Mucosa of descending colon (tissue), 3 donors: ENCODE results near the gene CCDC116. TPM values are rescaled to one million over a fixed set of nuclear protein-coding genes. Genes with fewer than 3 reads are reported as not detected.
A peak's percentile ranks its signal among the peaks of the same experiment; 100 is the strongest.
"Not testable (repeated sequence)": the region's sequence is repeated elsewhere in the genome, so short reads cannot be mapped to it uniquely, and the experiment has no call there.

Experiments
- ATAC-seq: fragments of 200-7000 bp; cut with Tn5 transposase; one replicate; pipeline ENCODE4 v1.9.1; 2020; ENCODE audit warnings: mild to moderate bottlenecking, moderate library complexity
- DNase-seq, 3 donors: peaks; one replicate each; pipeline ENCODE4 v3.0.0-alpha.2; 2020
- H3K36me3 ChIP-seq: fragments of 200-600 bp; one replicate; pipeline ENCODE4 v1.8.0; 2021; ENCODE audit warnings: low read depth, mild to moderate bottlenecking
- H3K4me1 ChIP-seq: fragments of 200-600 bp; one replicate; pipeline ENCODE4 v1.8.0; 2021; ENCODE audit warnings: low read depth, mild to moderate bottlenecking
- H3K4me3 ChIP-seq: fragments of 200-600 bp; one replicate; pipeline ENCODE4 v1.8.0; 2021; ENCODE audit warnings: mild to moderate bottlenecking
- H3K9me3 ChIP-seq: fragments of 200-600 bp; one replicate; pipeline ENCODE4 v1.8.0; 2021; ENCODE audit warnings: mild to moderate bottlenecking
- intact Hi-C, 2 donors: fragments of 100-400 bp; cut with DNase I in 1 of 2; cut with micrococcal nuclease in 1 of 2; formaldehyde crosslinking; loops; one replicate each; pipeline versions ENCODE4 v1.11.0 to v1.11.1; 2022; cut with DNase I, micrococcal nuclease
- total RNA-seq, 3 donors: library from RNA; stranded (reverse); fragmentation: NEBNext Ultra II Directional in 2 of 3; extraction: Animal tissue kit (Norgen Biotek cat#: 25700) in 2 of 3; gene quantifications; one replicate each; pipeline versions ENCODE4 v1.2.1 to v1.2.4, GENCODE V29; 2021 to 2023
- TF ChIP-seq, protein P1 (sequence below): fragments of 200-600 bp; IDR thresholded peaks from one replicate; pipeline ENCODE4 v1.8.0; 2022; ENCODE audit warnings: antibody characterized with exemption, mild to moderate bottlenecking
- donor health status: DM: no; HTN: no; CAD: no; lungs with moderate emphysema.
- donor health status: DM: no; HTN: no; CAD: no.
- donor health status: DM: no; HTN: yes; CAD: no.

CCDC116 gene
- total RNA-seq, 3 donors from 2014 or later = 0.22 to 0.89 (median 0.26) TPM

DNA sequence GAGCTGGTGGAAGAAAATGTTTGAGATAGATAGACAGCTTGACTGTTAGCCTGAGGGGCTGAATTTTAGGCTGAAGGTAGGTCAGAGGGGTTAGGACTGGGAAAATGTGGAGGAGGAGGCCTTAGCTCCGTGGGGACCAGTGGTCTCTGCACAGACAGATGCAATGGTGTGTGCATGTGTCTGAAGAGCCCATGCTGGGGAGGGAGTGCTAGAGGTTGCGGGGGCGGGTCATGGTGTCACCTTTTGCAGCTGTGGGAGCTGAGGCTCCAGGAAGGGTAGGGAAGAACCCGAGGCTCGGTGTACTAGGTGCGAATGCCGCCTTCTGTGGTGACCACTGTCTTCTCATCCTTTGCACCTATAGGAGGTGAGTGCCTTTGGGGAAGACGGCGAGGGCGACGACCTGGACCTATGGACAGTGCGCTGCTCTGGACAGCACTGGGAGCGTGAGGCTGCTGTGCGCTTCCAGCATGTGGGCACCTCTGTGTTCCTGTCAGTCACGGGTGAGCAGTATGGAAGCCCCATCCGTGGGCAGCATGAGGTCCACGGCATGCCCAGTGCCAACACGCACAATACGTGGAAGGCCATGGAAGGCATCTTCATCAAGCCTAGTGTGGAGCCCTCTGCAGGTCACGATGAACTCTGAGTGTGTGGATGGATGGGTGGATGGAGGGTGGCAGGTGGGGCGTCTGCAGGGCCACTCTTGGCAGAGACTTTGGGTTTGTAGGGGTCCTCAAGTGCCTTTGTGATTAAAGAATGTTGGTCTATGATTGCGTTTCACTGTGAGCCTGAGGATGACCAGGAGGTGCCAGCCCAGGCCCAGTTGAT is 11.2 kb downstream of the CCDC116 start:
- Histone ChIP-seq H3K9me3 (no peaks in the 10 kb centered on the region), H3K36me3 (no peaks in the 10 kb centered on the region), H3K4me1 (peaks cover 16% of the 10 kb centered on the region), H3K4me3 (no peak overlapping the region)
- intact Hi-C loops = no loop called here
- TF ChIP-seq, protein P1, sequence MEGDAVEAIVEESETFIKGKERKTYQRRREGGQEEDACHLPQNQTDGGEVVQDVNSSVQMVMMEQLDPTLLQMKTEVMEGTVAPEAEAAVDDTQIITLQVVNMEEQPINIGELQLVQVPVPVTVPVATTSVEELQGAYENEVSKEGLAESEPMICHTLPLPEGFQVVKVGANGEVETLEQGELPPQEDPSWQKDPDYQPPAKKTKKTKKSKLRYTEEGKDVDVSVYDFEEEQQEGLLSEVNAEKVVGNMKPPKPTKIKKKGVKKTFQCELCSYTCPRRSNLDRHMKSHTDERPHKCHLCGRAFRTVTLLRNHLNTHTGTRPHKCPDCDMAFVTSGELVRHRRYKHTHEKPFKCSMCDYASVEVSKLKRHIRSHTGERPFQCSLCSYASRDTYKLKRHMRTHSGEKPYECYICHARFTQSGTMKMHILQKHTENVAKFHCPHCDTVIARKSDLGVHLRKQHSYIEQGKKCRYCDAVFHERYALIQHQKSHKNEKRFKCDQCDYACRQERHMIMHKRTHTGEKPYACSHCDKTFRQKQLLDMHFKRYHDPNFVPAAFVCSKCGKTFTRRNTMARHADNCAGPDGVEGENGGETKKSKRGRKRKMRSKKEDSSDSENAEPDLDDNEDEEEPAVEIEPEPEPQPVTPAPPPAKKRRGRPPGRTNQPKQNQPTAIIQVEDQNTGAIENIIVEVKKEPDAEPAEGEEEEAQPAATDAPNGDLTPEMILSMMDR = no peak
- ATAC-seq (no peak), DNase-seq (no peak)

DNA sequence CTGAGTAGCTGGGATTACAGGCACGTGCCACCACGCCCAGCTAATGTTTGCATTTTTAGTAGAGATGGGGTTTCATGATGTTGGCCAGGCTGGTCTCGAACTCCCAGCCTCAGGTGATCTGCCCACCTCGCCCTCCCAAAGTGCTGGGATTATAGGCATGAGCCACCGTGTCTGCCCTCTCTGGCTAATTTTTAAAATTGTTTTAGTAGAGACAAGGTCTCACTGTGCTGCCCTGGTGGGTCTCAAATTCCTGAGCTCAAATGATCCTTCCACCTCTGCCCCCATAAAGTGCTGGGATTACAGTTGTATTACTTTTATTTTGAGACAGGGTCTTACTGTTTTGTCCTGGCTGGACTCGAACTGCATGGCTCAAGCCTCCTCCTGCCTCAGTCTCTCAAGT is 13.0 kb downstream of the CCDC116 start:
- ATAC-seq, H3K36me3 ChIP-seq, intact Hi-C loops: not testable (repeated sequence)

DNA sequence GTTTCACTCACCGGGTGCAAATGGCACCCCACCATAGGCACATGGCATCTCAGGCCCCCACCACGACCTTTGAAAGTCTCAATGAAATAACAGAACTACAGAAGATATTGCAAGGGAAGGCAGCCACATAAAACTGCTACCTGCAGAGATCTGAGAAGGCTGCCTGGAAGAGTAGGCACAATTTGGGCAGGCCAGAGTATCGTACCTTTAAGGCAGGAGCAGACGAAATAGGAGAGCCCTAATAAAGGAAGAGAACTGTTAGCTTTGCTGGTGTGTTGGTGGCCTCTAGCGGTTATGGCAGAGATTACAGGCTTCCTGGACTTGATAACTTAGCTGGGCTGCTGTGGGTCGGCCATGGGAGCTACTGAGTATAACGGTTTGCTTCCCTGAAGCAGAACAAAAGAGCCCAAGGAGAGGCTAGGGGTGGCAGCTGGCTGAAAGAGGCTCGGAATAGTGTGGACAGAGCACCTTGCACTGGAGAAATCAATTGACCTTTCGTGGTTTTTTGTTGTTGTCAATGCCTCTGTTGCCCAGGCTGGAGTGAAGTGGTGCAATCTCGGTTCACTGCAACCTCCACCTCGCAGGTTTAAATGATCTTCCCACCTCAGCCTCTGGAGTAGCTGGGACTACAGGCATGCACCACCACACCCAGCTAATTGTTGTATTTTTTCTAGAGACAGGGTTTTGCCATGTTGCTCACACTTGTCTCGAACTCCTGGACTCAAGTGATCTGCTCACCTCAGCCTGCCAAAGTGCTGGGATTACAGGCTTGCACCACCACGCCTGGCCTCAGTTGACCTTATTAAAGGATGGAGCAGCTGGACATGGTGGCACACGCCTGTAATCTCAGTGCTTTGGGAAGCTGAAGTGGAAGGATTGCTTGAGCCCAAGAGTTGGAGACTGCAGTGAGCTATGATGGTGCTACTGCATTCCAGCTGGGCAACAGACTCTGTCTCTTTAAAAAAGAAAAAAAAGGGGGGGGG is 14.3 kb downstream of the CCDC116 start:
- H3K36me3 ChIP-seq = no peaks in the 10 kb centered on the region
- H3K9me3 ChIP-seq = no peaks in the 10 kb centered on the region
- H3K4me3 ChIP-seq = no peak overlapping the region
- peaks cover 17% of the 10 kb centered on the region for H3K4me1 ChIP-seq
- intact Hi-C loops = no loop called here
- TF ChIP-seq, protein P1 = peak; percentile 76
- ATAC-seq = peak; percentile 49
- DNase-seq = peak in 2 of 3 donors; percentile 69 to 90

More for the DNA sequence above, 13.0 kb downstream of the CCDC116 start:
- not testable (repeated sequence) for H3K9me3 ChIP-seq, H3K4me3 ChIP-seq, DNase-seq
- peaks cover 16% of the 10 kb centered on the region for H3K4me1 ChIP-seq

DNA sequence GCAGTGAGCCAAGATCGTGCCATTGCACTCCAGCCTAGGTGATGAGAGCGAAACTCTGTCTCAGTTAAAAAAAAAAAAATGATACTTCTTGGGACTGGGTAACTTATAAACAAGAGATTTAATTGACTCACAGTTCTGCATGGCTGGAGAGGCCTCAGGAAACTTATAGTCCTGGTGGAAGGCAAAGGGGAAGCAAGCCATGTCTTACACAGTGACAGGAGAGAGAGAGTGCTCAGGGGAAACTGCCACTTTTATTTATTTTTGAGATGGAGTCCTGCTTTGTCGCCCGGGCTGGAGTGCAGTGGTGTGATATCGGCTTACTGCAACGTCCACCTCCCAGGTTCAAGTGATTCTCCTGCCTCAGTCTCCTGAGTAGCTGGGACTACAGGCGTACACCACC is 17.7 kb downstream of the CCDC116 start:
- DNase-seq = no peak
- Histone ChIP-seq H3K36me3 (no peaks in the 10 kb centered on the region), H3K4me1 (peaks cover 16% of the 10 kb centered on the region), H3K4me3 (no peak overlapping the region), H3K9me3 (no peaks in the 10 kb centered on the region)
- intact Hi-C loops = no loop called here
- ATAC-seq = no peak
- TF ChIP-seq, protein P1 = no peak

DNA sequence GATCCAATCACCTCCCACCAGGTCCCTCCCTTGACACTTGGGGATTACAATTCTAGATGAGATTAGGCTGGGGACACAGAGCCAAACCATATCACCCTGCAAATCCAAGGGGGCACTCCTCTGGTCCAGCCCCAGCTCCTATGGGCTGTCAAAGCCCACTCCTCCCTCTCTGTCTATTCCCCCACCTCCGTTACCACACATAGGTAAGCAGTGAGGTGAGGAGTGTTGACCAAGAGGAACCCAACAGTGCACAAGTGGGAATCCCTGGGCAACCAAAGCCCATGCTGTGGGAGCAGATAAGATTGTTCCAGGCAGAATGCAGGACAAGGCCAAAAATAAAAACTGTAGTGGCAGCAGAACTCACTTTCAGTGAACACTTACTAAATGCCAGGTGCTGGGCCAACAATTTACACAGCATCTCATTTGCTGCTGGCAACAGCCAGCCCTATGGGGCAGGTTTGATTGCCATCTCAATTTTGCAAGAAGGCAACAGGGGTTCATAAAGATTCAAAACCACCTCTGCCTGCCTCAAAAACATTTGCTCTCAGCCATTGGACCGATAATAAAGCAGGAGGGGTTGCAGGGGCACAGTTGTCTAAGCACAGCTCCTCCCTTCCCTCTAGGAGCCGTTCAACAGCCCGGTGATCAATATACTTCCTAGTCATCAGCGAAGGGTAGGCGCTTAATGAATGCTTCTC is 18.4 kb downstream of the CCDC116 start:
- intact Hi-C loops = no loop called here
- Histone ChIP-seq H3K4me3 (no peak overlapping the region), H3K36me3 (no peaks in the 10 kb centered on the region), H3K4me1 (peaks cover 16% of the 10 kb centered on the region), H3K9me3 (no peaks in the 10 kb centered on the region)
- no peak for ATAC-seq
- DNase-seq = no peak
- TF ChIP-seq, protein P1 = no peak
